Astrocyte of the spinal cord (primary cell): ENCODE data around the gene ZAP70.

ENCODE experiments used
- DNase-seq: peaks from one replicate; pipeline ENCODE4 v3.0.0; 2011; ENCODE audit warnings: low read depth, low spot score
- H3K4me3 ChIP-seq: 2 replicates; pipeline ENCODE4 v1.5.1; 2011; ENCODE audit warnings: low read depth, mild to moderate bottlenecking, low read length, moderate library complexity
- CTCF ChIP-seq: IDR thresholded peaks from 2 replicates; pipeline ENCODE4 v1.5.1; 2012; ENCODE audit warnings: low read depth, mild to moderate bottlenecking, low read length, inconsistent platforms
- in situ Hi-C: cut with HindIII; loops from 2 replicates; pipeline ENCODE4 v1.10.0; 2017; ENCODE audit warnings: low sequenced_read_pairs

ZAP70 gene

GRCh38 chr2:97703741-97704140, 9.6 kb upstream of the ZAP70 start:
- DNase-seq, result no peak
- no peak for TF ChIP-seq CTCF
- H3K4me3 ChIP-seq, result no peak overlapping the region
- in situ Hi-C loops, result no loop called here

GRCh38 chr2:97704989-97705388, 8.4 kb upstream of the ZAP70 start:
- in situ Hi-C loops, result no loop called here
- TF ChIP-seq CTCF, result no peak
- no peak for DNase-seq
- H3K4me3 ChIP-seq, result no peak overlapping the region

GRCh38 chr2:97706112-97706511, 7.3 kb upstream of the ZAP70 start:
- DNase-seq, result no peak
- in situ Hi-C loops, result no loop called here
- H3K4me3 ChIP-seq, result no peak overlapping the region
- no peak for TF ChIP-seq CTCF

GRCh38 chr2:97706708-97707345, 6.5 kb upstream of the ZAP70 start:
- in situ Hi-C loops, result no loop called here
- DNase-seq, result no peak
- no peak for TF ChIP-seq CTCF

GRCh38 chr2:97707362-97708047, 5.9 kb upstream of the ZAP70 start:
- in situ Hi-C loops, result no loop called here
- H3K4me3 ChIP-seq, result no peak overlapping the region
- no peak for TF ChIP-seq CTCF
- DNase-seq, result no peak

More at GRCh38 chr2:97706708-97707345, 6.5 kb upstream of the ZAP70 start:
- H3K4me3 ChIP-seq, result no peak overlapping the region

- H3K4me3 ChIP-seq, result no peak overlapping the region
- in situ Hi-C loops, result no loop called here
- no peak for TF ChIP-seq CTCF
- no peak for DNase-seq
Observed at GRCh38 chr2:97708048-97708380, 5.4 kb upstream of the ZAP70 start.
